Hematopoietic multipotent progenitor cell treated with erythropoietin and hydrocortisone succinate and interleukin-3 and kit ligand, for 8 days (in vitro differentiated cells): ENCODE measurements around the gene SVBP.
"Not testable (repeated sequence)": the region's sequence is repeated elsewhere in the genome, so short reads cannot be mapped to it uniquely, and the experiment has no call there.

Experiments
- DNase-seq: peaks from one replicate; pipeline ENCODE4 v3.0.0-alpha.2; 2015

The SVBP gene, protein sequence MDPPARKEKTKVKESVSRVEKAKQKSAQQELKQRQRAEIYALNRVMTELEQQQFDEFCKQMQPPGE

DNA sequence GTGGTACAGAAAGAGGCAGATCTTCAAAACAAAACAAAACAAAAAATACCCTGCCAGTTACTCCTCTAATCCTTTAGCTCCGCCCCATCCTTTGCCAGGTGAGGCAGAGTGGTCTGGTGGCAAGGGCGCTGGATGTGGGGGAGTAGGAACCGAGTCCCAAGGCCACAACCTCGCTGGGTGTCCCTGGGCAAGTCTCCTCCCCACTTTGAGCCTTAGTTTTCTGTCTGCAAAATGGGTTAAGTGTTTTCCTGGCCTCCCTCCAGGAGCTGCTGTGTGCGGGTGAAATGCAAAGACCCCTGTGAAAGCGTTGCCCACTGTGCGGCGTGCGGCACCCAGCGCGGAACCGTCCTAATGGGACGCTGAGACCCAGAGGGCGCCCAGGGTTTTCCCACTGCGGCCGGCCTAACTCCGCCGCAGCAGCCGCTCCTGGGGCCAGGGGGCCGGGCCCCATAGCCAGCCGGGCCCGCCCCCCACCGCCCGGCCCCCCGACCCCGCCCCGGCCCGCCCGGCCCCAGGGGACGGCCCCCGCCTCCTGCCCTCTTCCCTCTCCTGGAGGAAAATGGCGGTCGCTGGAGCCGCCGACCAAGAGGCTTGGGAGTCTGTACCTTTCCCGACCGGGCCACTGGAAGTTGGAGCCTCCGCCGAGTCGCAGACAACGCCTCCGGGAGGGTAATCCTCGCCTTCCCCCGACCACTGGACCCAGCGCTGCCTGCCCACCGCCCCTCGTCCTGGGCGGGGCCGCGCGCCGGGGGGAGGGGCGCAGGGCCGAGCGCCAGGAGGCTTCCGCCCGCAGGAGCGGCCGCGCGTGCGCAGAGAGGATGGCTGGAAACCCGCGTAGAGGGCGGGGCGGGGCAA, at the start of gene SVBP, which contains the start of gene ERMAP:
TSS of gene SVBP (minus strand) at position 813 of the 855 bp plus-strand sequence. CDS start 853 bp downstream, outside the sequence.
TSS of gene ERMAP (plus strand) at position 538 of the 855 bp plus-strand sequence. CDS start 13,327 bp downstream, outside the sequence.
- DNase-seq = peak; percentile 86

DNA sequence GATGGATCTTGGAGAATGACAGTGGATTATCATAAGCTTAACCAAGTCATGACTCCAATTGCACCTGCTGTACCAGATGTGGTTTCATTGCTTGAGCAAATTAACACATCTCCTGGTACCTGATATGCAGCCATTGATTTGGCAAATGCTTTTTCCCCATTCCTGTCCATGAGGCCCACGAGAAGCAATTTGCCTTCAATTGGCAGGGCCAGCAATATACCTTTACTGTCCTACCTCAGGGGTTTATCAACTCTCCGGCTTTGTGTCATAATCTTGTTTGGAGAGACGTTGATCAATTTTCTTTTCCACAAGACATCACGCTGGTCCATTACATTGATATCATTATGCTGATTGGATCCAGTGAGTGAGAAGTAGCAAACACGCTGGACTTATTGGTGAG, 49.4 kb upstream of the SVBP start:
- DNase-seq = no peak

DNA sequence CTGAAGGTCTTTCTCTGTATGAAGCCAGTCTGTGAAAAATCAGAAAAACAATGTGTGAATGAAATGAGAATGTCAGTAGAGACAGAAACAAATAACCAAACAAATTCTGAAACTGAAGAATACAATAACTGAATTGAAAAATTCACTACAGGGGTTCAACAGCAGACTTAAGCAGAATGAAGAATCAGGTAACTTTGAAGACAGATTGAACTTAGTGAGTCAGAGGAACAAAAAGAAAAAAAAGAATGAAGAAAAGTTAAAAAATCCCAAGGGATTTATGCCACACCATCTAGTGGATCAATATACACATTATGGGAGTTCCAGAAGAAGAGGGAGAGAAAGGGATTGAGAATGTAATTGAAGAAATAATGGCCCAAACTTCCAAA, 43.8 kb upstream of the SVBP start:
- DNase-seq = no peak

DNA sequence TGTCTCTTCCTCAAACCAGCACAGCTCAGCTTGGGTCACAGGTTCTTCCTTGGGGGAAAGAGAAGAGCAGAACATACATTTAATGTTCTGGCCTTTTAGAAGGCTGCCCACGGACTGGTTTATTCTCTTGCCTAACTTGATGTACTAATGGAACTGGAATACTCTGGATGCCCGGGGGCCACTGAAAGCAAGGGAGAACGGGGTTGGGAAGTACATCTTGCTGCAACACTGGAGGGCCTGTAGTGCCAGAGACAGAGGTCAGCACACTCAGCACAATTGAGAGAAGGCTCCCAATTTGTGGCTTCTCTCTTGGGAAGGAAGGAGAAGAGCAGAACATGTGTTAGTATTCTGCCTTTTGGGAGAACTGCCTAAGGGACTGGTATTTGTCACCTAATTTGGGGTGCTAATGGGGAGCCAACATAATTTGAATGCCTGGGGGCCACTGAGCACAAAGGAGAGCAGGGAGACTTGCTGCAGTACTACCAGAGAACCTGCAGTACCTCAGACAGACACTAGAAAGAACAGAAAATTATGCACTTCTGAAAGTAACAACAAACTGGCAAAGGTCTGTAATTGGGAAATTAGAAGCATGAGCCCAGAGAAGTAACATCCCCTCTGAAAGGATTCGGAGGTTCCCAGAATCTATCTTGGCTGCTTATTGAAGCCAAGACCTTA, 43.3 kb upstream of the SVBP start:
- no peak for DNase-seq

DNA sequence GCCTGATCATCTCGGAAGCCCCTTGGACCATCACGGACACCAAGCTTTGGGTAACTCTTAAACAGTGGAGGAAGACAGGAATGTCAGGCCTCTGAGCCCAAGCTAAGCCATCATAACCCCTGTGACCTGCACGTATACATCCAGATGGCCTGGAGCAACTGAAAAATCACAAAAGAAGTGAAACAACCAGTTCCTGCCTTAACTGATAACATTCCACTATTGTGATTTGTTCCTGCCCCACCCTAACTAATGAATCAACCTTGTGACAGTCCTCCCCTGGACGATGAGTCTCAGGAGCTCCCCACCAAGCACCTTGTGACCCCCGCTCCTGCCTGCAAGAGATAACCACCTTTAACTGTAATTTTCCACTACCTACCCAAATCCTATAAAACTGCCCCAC, 42.2 kb upstream of the SVBP start:
- DNase-seq = not testable (repeated sequence)

DNA sequence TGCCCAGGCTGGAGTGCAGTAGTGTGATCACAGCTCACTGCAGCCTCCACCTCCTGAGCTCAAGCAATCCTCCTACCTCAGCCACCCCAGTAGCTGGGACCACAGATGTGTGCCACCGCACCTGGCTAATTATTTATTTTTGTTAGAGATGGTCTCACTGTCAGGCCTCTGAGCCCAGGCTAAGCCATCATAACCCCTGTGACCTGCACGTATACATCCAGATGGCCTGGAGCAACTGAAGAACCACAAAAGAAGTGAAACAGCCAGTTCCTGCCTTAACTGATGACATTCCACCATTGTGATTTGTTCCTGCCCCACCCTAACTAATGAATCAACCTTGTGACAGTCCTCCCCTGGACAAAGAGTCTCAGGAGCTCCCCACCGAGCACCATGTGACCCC, 39.4 kb upstream of the SVBP start:
- not testable (repeated sequence) for DNase-seq

DNA sequence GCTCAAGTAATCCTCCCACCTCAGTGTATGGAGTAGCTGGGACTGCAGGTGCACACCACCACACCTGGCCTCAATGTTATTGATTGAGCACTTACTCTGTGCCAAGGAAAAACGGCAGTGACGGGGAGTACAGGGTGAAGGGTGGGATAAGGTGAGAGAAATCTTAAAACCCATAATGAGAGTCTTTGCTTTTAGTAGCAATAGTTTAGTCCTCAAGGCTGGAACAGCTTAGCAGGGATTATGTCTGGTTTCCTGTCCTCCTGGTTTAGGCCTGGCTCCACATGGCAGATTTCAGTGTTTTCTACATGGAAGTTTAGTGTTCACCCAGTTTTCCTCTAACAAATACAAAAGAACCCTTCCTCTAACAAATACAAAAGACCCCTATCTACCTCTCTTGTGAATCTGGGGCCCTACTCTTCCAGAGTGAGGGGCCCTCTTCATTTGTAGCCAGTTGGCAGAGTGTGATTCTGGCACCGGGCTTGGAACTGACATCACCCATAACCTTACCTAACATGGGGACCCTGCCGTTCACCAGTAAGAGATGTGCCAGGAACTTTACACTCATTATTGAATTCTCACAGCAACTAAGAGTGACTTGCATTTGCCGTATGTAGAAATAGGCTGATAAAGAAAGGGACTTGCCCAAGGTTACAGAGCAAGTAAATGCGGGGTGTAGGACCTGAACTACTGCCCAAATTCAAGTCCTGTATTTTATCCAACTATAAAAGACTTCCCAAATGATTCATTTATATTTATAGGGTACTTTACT, 36.1 kb upstream of the SVBP start:
- DNase-seq = no peak

DNA sequence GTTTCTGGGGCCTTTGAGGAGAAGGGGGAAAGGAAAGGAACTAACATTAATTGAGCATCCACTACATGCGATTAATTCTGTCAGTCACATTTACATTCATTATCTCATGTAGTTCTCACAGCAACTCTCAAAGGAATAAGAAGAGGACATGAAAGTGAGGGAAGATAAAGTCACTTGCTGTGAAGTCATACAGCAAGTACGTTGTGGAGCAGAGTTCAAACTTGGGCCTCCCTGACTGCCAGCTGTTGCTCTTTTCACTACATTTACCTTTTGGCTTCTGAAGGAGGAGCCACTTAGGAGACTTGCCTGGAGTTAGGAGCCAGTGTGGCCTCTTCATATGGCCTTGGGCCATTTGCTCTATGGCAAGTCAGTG, 35.4 kb upstream of the SVBP start:
- no peak for DNase-seq

DNA sequence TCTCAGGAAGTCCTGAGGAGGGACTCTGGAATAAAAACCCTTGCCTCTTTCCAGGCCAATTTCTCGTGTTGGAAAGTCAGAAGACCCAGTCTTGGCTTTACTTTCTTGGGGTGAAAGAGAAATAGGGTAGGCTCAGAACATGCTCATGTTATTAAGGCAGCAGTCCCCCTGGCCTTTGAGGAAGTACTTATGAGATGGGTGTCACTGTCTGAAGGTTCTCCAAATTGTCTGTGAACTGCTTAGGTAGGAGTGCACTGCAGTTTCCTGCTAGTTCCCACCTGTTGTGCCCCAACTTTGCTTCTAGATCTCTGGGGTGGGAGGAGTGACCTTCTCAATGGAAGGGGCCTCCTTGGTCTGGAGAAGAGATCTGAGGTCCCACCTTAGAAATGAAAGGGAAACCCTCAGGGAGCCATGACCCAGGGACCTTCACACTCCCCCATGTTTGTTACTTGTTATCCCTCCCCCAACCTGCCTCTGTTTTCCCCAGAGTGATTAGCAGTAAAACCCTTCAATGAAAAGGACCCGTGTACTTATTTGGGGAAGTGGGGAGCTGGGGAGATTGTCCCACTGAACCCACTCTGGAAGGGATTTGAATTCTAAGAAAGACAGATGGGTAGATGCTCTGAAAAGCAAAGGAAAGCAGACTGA, 34.9 kb upstream of the SVBP start:
- DNase-seq = no peak

DNA sequence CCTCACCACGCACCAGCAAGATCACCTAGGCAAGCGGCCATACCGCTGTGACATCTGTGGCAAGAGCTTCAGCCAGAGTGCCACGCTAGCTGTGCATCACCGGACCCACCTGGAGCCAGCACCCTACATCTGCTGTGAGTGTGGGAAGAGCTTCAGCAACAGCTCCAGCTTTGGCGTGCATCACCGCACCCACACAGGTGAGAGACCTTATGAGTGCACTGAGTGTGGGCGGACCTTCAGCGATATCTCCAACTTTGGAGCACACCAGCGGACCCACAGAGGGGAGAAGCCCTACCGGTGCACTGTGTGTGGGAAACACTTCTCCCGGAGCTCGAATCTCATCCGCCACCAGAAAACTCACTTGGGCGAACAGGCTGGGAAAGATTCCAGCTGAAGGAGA, 34.2 kb upstream of the SVBP start:
- DNase-seq = no peak

DNA sequence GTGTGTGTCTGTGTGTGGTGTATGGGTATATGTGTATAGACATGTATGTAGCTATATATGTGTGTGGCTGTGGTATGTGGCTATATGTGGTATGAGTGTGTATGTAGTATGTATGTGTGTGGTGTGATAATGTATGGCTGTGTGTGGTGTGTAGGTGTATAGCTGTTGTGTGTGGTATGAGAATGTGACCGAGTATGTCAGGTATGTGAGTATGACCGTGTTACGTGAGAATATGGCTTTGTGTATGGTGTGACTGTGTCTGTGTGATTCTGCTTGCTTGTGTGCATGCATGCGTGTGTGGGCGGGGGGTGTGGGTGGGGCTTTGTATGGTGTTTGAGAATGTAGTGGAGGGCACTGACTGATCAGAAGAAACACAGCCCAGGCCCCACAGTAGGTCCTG, 32.7 kb upstream of the SVBP start:
- no peak for DNase-seq

DNA sequence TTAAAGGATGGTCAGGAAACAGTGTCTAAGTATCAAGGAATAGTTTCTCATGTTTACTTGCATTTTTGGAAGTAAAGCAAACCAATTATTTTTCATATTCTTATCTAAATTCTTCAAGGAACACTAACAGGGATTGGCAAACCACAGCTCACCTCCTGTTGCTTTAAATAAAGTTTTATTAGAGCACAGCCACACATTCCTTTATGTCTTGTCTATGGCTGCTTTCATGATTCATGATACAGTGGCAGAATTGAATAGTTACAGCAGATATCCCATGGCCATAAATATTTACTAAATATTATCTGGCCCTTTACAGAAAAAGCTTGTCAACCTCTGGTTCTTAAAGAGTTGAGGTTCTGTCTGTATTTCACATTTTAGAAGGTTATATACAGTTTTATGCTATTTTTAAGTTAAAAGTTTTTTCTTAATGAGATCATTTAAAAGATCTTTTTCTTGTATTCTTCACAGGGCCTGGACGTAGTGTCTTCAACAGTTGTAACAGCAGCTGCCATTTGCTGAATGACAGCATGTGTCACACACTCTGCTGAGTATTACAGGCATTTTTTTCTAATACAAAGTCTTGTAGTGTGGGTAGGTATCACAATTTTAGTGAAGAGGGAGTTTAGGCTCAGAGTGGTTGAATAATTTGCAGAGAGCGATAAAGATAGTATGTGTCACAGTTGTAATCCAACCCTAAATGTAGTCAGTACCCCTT, 31.8 kb upstream of the SVBP start:
- DNase-seq = no peak

DNA sequence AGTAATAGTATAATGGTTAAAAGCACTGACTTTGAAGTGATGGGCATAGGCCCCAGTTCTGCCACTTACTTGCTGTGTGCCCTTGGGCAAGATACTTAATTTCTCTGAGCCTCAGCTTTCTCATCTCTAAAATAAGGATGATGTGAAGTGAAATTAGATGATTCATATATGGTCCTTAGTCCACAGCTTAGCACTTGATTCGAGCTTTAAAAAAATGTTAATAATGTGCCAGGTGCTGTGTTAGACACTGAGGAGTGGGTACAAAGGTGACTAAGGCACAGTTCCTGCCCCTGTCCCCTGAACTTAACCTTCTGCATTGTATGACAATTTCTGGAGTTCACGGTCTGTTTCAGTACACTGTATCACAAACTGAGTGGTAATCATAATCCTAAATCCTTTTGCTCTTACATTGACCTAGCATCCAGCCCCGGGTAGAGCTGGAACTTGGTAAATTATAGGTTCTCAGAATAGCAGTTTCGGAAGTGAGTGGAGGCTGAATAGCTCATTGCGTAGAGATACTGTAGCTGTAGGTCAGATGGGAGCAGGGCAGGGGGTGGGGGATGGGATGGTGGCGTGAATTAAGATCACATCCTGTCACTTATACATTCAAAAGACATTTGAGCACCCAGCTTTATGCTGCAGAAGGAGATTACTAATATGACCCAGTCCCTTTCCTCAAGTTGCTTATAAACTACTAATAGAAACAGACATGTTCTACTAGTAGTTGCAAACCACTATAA, 30.7 kb upstream of the SVBP start:
- DNase-seq = no peak

DNA sequence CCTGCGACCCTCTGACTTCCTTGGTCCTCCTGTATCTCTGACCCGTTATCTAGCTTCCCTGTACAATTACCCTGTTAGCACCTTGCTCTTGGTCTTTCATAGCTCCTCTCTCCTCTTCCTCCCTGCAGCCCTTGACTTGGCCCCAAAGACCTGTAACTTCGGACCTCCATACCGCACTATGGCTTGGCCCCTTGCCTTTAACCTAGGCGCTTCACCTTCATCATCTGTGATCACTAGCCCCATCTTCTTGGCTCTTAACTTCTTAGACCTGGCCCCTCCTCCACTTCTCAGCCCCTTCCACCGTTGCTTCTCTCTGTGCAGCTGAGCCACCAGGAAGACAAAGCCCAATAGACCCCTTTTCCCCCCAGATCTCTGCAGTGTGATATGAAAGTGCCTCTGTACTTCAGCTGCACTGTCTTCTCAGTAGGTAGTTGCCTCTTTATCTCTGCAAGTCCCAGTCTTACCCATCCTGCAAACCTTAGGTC, 30.0 kb upstream of the SVBP start:
- no peak for DNase-seq

DNA sequence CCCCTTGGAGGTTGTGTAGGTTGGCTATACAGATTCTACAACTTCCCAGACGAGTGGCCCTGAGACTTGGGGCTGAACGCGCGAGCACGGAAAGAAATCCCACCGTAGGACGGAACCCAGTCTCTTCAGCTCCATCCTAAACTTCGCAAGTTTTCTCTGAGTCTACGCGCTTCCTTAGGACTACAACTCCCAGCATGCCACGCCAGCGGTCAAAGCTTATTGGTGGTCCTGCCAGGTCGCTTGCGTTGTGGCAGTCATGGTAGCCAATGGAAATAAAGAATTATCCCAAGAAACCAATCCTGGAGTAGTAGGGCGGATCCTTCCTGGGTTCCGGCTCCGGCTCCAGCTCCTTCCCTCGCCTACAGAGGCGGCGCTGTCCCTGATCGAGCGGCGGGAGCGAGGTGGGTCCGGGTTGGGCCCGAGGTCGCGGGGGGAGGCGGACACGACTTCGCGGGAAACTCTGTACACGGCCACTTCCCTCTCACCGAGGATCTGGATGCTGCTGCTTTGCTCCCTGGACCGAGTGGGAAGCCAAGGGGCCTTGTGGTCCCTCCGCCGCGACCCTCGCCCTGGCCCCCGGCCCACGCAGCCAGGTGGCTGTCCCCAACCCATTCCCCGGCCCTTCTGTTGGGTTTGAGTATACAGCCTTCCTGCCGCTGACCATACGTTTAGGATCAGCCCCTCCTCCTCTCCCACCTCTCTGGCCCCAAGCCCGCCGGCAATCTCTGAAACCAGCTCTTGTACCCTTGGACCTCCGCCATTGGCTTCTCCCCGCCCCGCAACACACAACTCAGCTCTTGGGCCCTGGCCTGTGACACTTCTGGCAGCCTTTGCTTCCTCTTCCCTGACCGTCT, 29.3 kb upstream of the SVBP start, which contains the start of gene ZNF691:
TSS of gene ZNF691 (plus strand) at position 357 of the 854 bp plus-strand sequence. CDS start 3,046 bp downstream, outside the sequence.
- peak; percentile 98 for DNase-seq

DNA sequence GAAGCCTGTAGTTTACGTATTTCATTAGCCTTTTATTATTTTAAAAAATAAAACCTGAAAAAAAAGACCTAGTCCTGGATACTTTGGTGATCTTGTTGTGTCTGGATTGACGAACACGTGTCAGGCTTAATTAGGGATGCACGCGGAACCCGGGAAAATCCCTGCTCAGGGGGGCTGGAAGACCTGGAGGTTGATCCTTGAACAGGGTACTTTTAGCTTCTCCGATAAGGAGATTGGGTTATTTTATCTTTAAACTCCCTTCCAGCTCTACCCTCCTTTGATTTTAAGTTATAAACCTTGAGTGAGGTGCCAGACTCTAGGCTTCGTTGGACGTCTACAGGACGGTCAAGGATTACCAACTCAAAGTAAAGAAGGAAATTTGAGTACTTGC, 28.7 kb upstream of the SVBP start:
- DNase-seq = no peak

DNA sequence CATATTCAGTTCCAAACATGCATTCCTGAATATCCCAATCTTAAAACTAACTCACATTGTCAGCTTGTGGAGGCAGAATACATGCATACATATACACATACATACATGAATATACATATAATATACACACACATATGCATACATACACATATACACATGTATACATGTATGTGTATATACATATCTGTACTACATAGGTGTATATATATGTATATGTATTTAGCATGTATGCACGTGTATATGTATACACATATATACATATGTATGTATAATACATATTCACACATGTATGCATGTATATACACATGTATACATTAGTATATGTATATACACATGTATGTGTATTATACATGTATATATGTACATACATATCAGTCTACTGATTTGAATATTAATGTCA, 28.0 kb upstream of the SVBP start:
- peak; percentile 18 for DNase-seq

DNA sequence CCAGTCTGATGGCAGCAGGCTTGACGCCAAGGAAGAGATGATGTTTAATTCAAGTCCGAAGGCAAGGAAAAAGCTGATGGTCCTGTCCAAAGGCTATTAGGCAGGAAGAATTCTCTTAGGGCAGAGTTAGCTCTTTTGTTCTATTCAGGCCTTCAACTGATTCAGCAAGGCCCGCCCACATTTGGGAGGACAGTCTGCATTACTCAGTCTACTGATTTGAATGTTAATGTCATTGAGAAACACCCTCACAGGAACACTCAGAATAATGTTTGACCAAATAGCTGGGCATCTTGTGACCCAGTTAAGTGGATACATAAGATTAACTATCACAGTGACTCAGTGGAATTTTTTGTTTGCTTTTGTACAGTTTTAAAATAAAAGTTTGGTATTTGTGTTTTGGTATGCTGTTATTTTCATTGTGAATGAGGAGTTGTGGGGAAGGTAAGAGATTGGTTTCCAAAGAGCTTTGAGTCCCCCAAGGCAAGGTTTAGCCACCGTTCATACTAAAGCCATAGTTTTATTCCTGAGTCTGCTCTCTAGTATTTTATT, 27.5 kb upstream of the SVBP start:
- peak; percentile 28 for DNase-seq

DNA sequence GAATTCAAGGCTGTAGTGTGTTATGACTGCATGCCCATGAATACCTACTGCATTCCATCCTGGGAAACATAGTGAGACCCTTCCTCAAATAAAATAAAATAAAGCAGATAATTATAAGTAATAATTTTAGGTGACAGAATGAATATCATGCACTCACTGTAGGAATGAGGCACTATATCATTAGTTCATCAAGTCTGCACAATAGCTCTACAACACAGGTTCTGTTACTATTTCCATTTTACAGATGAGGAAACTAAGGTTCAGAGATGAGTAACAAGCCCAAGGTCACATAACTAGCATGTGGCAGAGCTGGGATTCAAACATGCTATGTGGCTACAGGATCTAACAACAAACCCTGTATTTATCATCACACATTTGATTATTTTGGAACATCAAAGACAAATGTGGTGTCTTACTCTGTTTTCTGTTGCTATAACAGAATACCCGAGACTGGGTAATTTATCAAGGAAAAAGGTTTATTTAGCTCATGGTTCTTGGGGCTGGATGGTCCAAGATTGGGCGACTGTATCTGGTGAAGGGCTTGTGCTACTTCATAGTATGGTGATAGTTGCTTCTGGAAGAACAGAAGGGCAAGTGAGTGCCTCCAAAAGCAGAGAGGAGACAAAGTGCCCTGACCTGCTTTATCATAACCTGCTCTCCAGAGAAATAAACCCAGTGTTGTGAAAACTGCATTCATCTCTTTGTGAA, 24.4 kb upstream of the SVBP start:
- DNase-seq = no peak
